DMS 273 treated with DMSO at 0.1 percent for 48 hours (cell line): ENCODE measurements around the gene TFAP2B.

Experiments used
- DNase-seq: peaks from one replicate; lab custom pipeline; 2025; lab: John Stamatoyannopoulos, UW

Gene TFAP2B

DNA sequence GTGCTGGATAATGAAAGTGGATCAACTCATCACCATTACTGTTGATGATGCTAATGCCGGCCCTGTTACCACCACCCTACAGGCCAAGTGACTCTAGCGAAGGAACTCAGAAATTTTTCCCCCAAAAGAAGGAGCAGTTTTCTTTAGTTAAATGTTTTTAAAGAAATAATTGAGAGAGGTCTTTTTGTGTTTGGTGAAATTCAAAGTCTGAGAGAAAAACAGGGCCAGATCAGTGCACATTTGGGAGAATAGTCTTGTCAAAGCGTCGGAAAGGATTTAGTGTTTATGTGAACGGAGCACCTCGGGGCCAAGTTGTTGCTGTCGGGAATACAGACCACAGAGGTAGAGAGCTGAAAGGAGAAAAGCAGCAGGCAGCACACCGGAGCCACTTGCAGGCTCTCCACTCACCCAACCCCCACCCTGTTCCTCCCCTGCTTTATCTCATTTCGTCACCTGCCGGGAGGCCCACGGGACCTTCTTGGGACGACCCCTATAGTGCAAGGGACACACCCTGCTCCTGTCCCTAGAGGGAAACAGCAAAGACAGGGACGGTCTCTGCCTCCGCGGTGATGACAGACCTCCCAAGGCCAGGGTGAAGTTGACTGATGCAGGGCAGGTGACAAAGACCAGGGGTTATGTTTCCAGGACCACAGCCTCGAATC lies 6.8 kb downstream of the TFAP2B start:
- DNase-seq, result no peak

DNA sequence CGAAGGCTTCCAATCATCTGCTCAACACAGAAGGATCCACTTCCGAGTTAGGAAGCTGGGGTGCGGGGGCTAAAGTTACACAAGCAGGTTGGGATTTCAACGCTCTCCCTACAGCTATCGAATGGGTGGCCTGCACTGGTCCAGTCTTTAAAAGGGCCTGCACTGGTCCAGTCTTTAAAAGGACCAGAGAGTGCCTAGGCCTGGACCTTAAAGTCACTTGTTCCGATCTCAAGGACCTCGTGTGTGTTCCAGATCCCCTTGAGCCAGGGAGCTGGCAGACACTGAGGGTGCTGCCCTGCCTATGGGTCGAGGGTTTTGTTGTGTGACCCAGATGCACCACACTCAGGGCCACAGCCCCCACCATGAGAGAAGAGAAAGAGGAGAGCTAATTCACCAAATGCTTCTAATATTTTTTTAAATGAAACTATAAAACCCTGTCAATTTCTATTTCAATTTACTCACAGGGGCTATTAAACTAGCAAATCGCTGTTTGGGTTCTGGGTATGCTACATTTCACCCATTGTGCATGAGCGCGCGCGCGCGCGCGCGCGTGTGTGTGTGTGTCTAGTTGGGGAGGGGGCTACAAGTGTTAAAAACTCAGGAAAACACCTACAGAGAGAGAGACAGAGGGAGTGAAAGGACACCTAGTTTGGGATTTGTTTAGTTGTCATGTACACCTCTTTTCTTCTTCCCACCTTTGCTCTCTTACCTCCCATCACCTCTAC lies 7.5 kb downstream of the TFAP2B start:
- no peak for DNase-seq

- DNase-seq, result no peak
Measured at GRCh38 chr6:50826803-50827202, 8.1 kb downstream of the TFAP2B start.

- no peak for DNase-seq
Measured at GRCh38 chr6:50829049-50829448, 10.4 kb downstream of the TFAP2B start.

GRCh38 chr6:50829898-50830444 lies 11.3 kb downstream of the TFAP2B start:
- DNase-seq, result no peak

GRCh38 chr6:50831186-50831585 lies 12.5 kb downstream of the TFAP2B start:
- DNase-seq, result no peak

- DNase-seq, result no peak
Measured at GRCh38 chr6:50832912-50833311, 14.2 kb downstream of the TFAP2B start.

DNA sequence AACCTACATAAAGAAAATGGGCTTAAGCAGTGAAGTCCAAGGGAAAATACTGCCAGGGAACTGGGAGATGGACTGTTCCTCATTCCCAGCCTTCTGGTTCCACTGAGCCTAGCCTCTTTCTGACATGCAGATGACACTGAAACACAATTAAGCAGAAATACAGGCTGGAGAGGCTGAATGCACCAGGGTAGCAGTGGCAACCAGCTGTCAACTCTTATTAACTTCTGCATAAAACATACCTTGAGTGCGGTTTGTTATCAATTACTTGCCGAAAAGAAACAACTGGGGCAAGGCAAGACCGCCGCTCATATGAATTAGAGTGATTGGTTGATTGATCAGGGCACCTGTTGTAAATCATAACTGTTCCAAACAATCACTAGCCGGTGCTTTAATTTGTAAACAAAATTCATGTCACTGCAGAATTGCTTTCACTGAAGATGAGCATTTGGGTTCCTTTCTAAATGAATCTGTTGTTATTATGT lies 16.3 kb downstream of the TFAP2B start:
- no peak for DNase-seq

- DNase-seq, result no peak
Measured at GRCh38 chr6:50836231-50836630, 17.6 kb downstream of the TFAP2B start.

DNA sequence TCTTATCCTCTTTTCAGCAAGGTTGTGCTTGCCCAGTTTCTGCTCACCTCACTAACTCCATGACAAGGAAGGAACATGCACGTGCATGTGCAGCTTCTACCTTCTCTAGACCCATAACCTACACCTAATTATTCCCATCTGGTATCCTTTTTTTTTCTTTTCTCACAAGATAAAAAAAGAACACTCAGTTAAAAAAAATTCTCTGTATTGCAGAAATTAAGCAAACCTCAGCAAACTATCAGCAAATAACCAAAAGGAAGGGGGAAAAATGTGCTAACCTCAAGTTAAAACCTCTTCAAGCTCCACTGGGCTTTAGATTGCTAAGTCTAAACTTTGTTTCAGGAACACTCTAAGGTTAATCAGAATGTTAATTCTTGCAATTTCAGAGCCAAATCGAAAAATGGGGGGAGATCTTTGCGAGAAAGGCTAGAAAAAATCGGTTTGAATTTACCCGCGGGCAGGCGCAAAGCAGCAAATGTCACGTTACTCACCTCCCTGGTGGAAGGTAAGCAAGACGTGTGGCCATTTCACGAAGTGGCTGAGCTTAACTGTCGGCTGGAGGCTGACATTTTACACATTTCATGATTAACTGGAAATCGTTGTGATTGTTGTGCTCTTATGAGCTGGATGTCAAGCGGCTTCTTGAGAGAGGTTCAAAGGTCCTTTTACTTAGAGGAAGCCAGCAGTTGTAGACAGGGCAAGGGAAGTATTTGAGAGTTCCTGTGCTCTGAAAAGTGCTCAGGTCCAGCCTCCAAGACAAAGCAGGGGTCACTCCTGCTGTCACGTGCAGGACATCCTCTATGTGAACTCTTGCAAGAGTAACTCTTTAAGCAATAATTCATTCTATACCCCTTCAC lies 19.1 kb downstream of the TFAP2B start:
- no peak for DNase-seq

DNA sequence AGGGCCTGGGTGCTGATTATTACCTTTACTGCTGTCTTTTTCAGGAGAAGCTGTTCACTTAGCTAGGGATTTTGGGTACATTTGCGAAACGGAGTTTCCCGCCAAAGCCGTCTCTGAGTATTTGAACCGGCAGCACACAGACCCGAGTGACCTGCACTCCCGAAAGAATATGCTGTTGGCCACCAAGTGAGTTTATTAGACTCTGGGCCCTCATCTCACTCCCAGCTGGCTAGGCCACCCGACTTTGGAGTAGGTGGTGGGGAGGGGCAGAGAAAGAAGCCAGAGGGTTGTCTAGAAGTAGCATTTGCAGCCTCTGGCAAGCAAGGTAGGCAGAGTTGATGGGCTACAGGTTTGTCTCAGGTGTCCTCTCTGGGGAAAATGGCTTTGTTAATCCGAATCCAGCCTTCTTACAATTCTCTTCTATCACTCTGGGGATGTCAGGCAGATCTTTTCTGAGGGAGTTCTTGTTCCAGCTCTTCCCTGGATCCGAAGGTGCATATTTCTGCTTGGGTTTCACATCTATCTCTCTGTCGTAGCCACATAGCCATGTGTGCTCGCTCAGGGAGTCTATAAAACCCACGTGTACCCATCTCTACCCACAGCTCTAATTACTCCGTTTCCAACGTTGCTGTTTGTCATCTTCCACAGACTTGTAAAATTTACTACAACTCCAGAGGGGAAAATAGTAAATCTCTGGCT lies 21.6 kb downstream of the TFAP2B start:
- no peak for DNase-seq

DNA sequence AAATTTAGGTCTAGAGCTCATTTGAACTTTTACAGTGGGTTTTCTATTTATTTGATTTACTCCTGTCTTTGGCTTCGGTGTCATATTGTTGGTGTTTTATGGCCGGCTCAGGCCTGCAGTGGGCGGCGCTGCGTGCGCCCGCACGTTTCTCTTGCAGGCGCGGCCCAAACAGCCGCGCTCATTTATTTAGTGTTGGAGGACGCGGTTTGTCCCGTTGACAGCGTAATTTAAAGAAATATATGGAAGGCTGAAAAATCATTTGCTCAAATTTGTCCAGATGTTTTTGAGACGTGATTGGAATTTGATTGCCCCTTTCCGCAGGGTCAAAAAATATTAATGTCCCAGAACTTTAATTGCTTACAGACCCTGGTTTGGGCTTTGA lies 22.1 kb downstream of the TFAP2B start:
- no peak for DNase-seq

- no peak for DNase-seq
Measured at GRCh38 chr6:50842446-50842845, 23.8 kb downstream of the TFAP2B start.

DNA sequence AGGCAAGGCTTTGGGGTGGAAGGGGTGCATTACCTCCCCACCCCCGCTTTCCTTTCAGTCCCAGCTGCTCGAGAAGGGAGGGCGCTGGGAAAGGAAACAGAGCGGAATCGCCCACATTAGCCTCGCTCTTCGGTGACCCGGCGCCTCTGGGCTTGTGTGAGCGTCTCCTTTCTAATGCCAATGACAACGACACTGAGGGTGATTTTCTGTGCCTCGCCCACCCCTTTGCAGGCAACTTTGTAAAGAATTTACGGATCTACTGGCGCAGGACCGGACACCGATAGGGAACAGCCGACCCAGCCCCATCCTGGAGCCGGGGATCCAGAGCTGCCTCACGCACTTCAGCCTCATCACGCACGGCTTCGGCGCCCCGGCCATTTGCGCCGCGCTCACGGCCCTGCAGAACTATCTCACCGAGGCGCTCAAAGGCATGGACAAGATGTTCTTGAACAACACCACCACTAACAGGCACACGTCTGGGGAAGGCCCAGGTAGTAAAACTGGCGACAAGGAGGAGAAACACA lies 24.3 kb downstream of the TFAP2B start:
- DNase-seq, result no peak

DNA sequence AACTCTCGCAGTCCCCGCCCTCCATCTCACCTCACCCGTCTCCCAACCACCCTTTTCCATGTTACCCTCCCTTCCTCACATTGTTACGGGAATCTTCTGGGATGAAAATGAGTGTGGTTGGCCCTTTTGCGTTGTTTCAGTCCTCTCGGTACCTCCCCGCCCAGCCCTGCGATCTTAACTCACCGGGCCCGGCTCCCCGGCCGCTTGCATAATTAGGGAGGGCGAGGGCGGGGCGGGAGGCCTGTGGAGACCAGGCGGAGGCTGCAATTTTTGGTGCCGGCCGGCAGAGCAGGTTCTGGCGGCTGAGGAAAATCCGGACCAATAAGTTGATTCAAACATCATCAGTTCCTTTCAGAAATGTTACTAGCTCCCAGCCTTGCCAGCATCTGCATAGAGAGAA lies 25.2 kb downstream of the TFAP2B start:
- no peak for DNase-seq

GRCh38 chr6:50845499-50846143 lies 26.9 kb downstream of the TFAP2B start:
- DNase-seq, result no peak

- DNase-seq, result no peak
Measured at GRCh38 chr6:50846144-50846851, 27.6 kb downstream of the TFAP2B start.

GRCh38 chr6:50846852-50847155 lies 28.1 kb downstream of the TFAP2B start:
- no peak for DNase-seq

GRCh38 chr6:50847890-50848594 lies 29.4 kb downstream of the TFAP2B start:
- DNase-seq, result no peak
